IMR-90 (cell line): ENCODE measurements around the gene ALDH1B1.

Experiments used
- CTCF ChIP-seq: conservative IDR thresholded peaks from 2 replicates; pipeline ENCODE4 v1.5.1; 2012; ENCODE audit warnings: mild to moderate bottlenecking, low read depth, low read length, improper control_type of control experiment
- POLR2A ChIP-seq: IDR thresholded peaks from 2 replicates; pipeline ENCODE4 v1.6.1; 2012; ENCODE audit warnings: mild to moderate bottlenecking, low read depth, low read length
- RFX5 ChIP-seq: IDR thresholded peaks from 2 replicates; pipeline ENCODE4 v1.8.0; 2012; ENCODE audit warnings: low read depth, mild to moderate bottlenecking, low read length, moderate library complexity
- SMC3 ChIP-seq: fragments of 150-350 bp; IDR thresholded peaks from 2 replicates; pipeline ENCODE4 v1.6.1; 2016; ENCODE audit warnings: low read depth, mild to moderate bottlenecking, antibody characterized with exemption, low read length, moderate library complexity

GRCh38 chr9:38356851-38357250 is 35.7 kb upstream of the ALDH1B1 start:
- TF ChIP-seq CTCF (no peak), RFX5 (no peak), POLR2A (no peak), SMC3 (no peak)
